Vagina (tissue), 2 donors: ENCODE data around the gene RAB3GAP2. TPM values are rescaled to one million over a fixed set of nuclear protein-coding genes. Genes with fewer than 3 reads are reported as not detected.
"Not testable (repeated sequence)": the region's sequence is repeated elsewhere in the genome, so short reads cannot be mapped to it uniquely, and the experiment has no call there.

Source experiments
- DNase-seq, 2 donors: peaks; one replicate each; pipeline ENCODE4 v3.0.0-alpha.2; 2017; ENCODE audit errors: extremely low spot score in 2 of 2
- H3K27ac ChIP-seq: fragments of 200-600 bp; sonication (generic); one replicate; pipeline ENCODE4 v1.5.1; 2019
- H3K27me3 ChIP-seq: fragments of 200-600 bp; sonication (generic); one replicate; pipeline ENCODE4 v1.5.1; 2019
- H3K36me3 ChIP-seq, 2 donors: fragments of 200-600 bp; sonication (generic); one replicate each; pipeline ENCODE4 v1.5.1; 2017 to 2019
- H3K4me1 ChIP-seq: fragments of 200-600 bp; sonication (generic); one replicate; pipeline ENCODE4 v1.5.1; 2019
- H3K4me3 ChIP-seq, 2 donors: fragments of 200-600 bp; sonication (generic); 1 replicate in 1 of 2; 2 replicates in 1 of 2; pipeline ENCODE4 v1.5.1; 2016 to 2019
- H3K9me3 ChIP-seq: fragments of 200-600 bp; sonication (generic); one replicate; pipeline ENCODE4 v1.5.1; 2019
- CTCF ChIP-seq, 3 experiments: fragments of 450-650 bp in 2 of 3; fragments of 200-600 bp in 1 of 3; sonication (generic) in 1 of 3; IDR thresholded peaks; one replicate each; pipeline ENCODE4 v1.5.1; 2017 to 2019; ENCODE audit warnings: antibody characterized with exemption in 3 of 3, mild to moderate bottlenecking in 2 of 3, moderate library complexity in 2 of 3
- POLR2A ChIP-seq, 2 donors: fragments of 450-650 bp; IDR thresholded peaks; one replicate each; pipeline ENCODE4 v1.6.1; 2017; ENCODE audit warnings: antibody characterized with exemption in 2 of 2, mild to moderate bottlenecking in 2 of 2, moderate library complexity in 2 of 2
- POLR2AphosphoS5 ChIP-seq, 2 donors: sonication (generic); formaldehyde crosslinking; IDR thresholded peaks; one replicate each; pipeline ENCODE4 v1.9.0; 2017; ENCODE audit warnings: antibody characterized with exemption in 2 of 2, mild to moderate bottlenecking in 2 of 2, low read depth in 1 of 2; ENCODE audit not compliant: insufficient read depth in 1 of 2
- intact Hi-C: fragments of 100-400 bp; cut with DNase I; formaldehyde crosslinking; loops from one replicate; pipeline ENCODE4 v1.15.1; 2023
- total RNA-seq: library from RNA; depleted of rRNA; stranded (reverse); fragments of >200 nt; gene quantifications from one replicate; pipeline ENCODE4 v1.2.3, GENCODE V29; 2016

Gene RAB3GAP2
- total RNA-seq, 1 donor from 2014 or later: 16.9 TPM

GRCh38 chr1:220170836-220171526, 101.3 kb downstream of the RAB3GAP2 start:
- DNase-seq: no peak
- Histone ChIP-seq H3K4me3 (no peak overlapping the region), H3K9me3 (no peaks in the 10 kb centered on the region), H3K27me3 (no peaks in the 10 kb centered on the region), H3K27ac (no peak overlapping the region), H3K4me1 (no peaks in the 10 kb centered on the region), H3K36me3 (peaks cover 0 to 45% of the 10 kb centered on the region in 2 donors)
- intact Hi-C loops: no loop called here
- TF ChIP-seq POLR2A (IDR thresholded peaks at IDR 0.05): no peak
- TF ChIP-seq POLR2AphosphoS5 (IDR thresholded peaks at IDR 0.05; ENCODE audit: insufficient read depth in 1 of 2, low read depth in 1 of 2): no peak
- TF ChIP-seq CTCF (IDR thresholded peaks at IDR 0.05): no peak

- H3K27ac ChIP-seq, H3K4me3 ChIP-seq, H3K4me1 ChIP-seq, DNase-seq, H3K9me3 ChIP-seq, intact Hi-C loops, H3K27me3 ChIP-seq: not testable (repeated sequence)
- peaks cover 0 to 45% of the 10 kb centered on the region in 2 donors for H3K36me3 ChIP-seq
Observed at GRCh38 chr1:220169887-220170286, 102.4 kb downstream of the RAB3GAP2 start.

- intact Hi-C loops: no loop called here
- H3K36me3 ChIP-seq: peaks cover 0 to 43% of the 10 kb centered on the region in 2 donors
- no peak overlapping the region for H3K4me3 ChIP-seq
- no peaks in the 10 kb centered on the region for H3K4me1 ChIP-seq
- no peaks in the 10 kb centered on the region for H3K27me3 ChIP-seq
- TF ChIP-seq POLR2A (IDR thresholded peaks at IDR 0.05): no peak
- no peak for TF ChIP-seq POLR2AphosphoS5 (IDR thresholded peaks at IDR 0.05; ENCODE audit: insufficient read depth in 1 of 2, low read depth in 1 of 2)
- TF ChIP-seq CTCF (IDR thresholded peaks at IDR 0.05): no peak
- H3K27ac ChIP-seq: no peak overlapping the region
- H3K9me3 ChIP-seq: no peaks in the 10 kb centered on the region
- no peak for DNase-seq
Observed at GRCh38 chr1:220166853-220167252, 105.4 kb downstream of the RAB3GAP2 start.

- no peak for DNase-seq
- peaks cover 0 to 24% of the 10 kb centered on the region in 2 donors for H3K36me3 ChIP-seq
- H3K27me3 ChIP-seq: no peaks in the 10 kb centered on the region
- H3K4me1 ChIP-seq: no peaks in the 10 kb centered on the region
- TF ChIP-seq POLR2AphosphoS5 (IDR thresholded peaks at IDR 0.05; ENCODE audit: insufficient read depth in 1 of 2, low read depth in 1 of 2) (no peak), CTCF (IDR thresholded peaks at IDR 0.05) (no peak), POLR2A (IDR thresholded peaks at IDR 0.05) (no peak)
- no peak overlapping the region for H3K4me3 ChIP-seq
- intact Hi-C loops: loop anchor here (5.0 kb wide), 1 partner anchor 1497 kb away; no protein-coding TSS in a partner anchor
- no peaks in the 10 kb centered on the region for H3K9me3 ChIP-seq
- H3K27ac ChIP-seq: no peak overlapping the region
Observed at GRCh38 chr1:220164517-220164916, 107.7 kb downstream of the RAB3GAP2 start.

GRCh38 chr1:220164116-220164515, 108.1 kb downstream of the RAB3GAP2 start:
- H3K9me3 ChIP-seq: no peaks in the 10 kb centered on the region
- no peak overlapping the region for H3K4me3 ChIP-seq
- intact Hi-C loops: loop anchor here (5.0 kb wide), 1 partner anchor 1497 kb away; no protein-coding TSS in a partner anchor
- TF ChIP-seq POLR2A (IDR thresholded peaks at IDR 0.05): no peak
- TF ChIP-seq CTCF (IDR thresholded peaks at IDR 0.05): no peak
- TF ChIP-seq POLR2AphosphoS5 (IDR thresholded peaks at IDR 0.05; ENCODE audit: insufficient read depth in 1 of 2, low read depth in 1 of 2): no peak
- DNase-seq: no peak
- no peaks in the 10 kb centered on the region for H3K27me3 ChIP-seq
- H3K36me3 ChIP-seq: peaks cover 0 to 23% of the 10 kb centered on the region in 2 donors
- no peak overlapping the region for H3K27ac ChIP-seq
- H3K4me1 ChIP-seq: no peaks in the 10 kb centered on the region
